H1 (cell line): ENCODE results near the gene BNC2.

Experiments
- BCL11A ChIP-seq, 2 experiments: IDR thresholded peaks; one replicate each; pipeline ENCODE4 v1.6.1; 2011; ENCODE audit warnings: low read depth in 2 of 2, low read length in 2 of 2, mild to moderate bottlenecking in 2 of 2
- EZH2 ChIP-seq: fragments of 200-600 bp; sonication (generic); IDR thresholded peaks from 2 replicates; pipeline ENCODE4 v1.7.1; 2012; ENCODE audit warnings: low read depth, mild to moderate bottlenecking, moderate library complexity, low read length, inconsistent platforms; ENCODE audit not compliant: severe bottlenecking
- HDAC2 ChIP-seq, 2 experiments: fragments of 300-600 bp in 1 of 2; sonication (generic) in 1 of 2; IDR thresholded peaks; 2 replicates each; pipeline ENCODE4 v1.6.1; 2011 to 2012; ENCODE audit warnings: low read depth in 2 of 2, low read length in 2 of 2, mild to moderate bottlenecking in 2 of 2, moderate library complexity in 2 of 2, borderline replicate concordance in 1 of 2, inconsistent platforms in 1 of 2
- NRF1 ChIP-seq: IDR thresholded peaks from 2 replicates; pipeline ENCODE4 v1.6.1; 2011; ENCODE audit warnings: mild to moderate bottlenecking, low read depth, low read length, improper control_type of control experiment
- POLR2A ChIP-seq, 2 experiments: IDR thresholded peaks; 1 replicate in 1 of 2; 2 replicates in 1 of 2; pipeline ENCODE4 v1.6.1; 2011; ENCODE audit warnings: low read depth in 2 of 2, low read length in 2 of 2, mild to moderate bottlenecking in 2 of 2; ENCODE audit errors: control extremely low read depth in 1 of 2
- POLR2AphosphoS5 ChIP-seq: IDR thresholded peaks from 2 replicates; pipeline ENCODE4 v1.6.1; 2011; ENCODE audit warnings: low read depth, low read length
- RFX5 ChIP-seq: IDR thresholded peaks from 2 replicates; pipeline ENCODE4 v1.6.1; 2011; ENCODE audit warnings: low read depth, low read length, improper control_type of control experiment, borderline replicate concordance
- SAP30 ChIP-seq: fragments of 300-600 bp; sonication (generic); IDR thresholded peaks from 2 replicates; pipeline ENCODE4 v1.7.1; 2012; ENCODE audit warnings: low read length, moderate library complexity, mild to moderate bottlenecking, inconsistent platforms; ENCODE audit not compliant: insufficient read depth, insufficient replicate concordance
- SP1 ChIP-seq: IDR thresholded peaks from 2 replicates; pipeline ENCODE4 v1.6.1; 2011; ENCODE audit warnings: low read depth, low read length
- TCF12 ChIP-seq: IDR thresholded peaks from 2 replicates; pipeline ENCODE4 v1.6.1; 2011; ENCODE audit warnings: low read depth, mild to moderate bottlenecking, low read length
- YY1 ChIP-seq: IDR thresholded peaks from 2 replicates; pipeline ENCODE4 v1.6.1; 2011; ENCODE audit warnings: low read depth, mild to moderate bottlenecking, low read length
- TF ChIP-seq, protein P1 (sequence below), 3 experiments: IDR thresholded peaks; 1 replicate in 2 of 3; 2 replicates in 1 of 3; pipeline versions ENCODE4 v1.5.1 to v1.6.1; 2011; ENCODE audit warnings: low read length in 3 of 3, mild to moderate bottlenecking in 3 of 3, inconsistent platforms in 2 of 3, low read depth in 1 of 3, moderate library complexity in 1 of 3; ENCODE audit not compliant: insufficient read depth in 1 of 3; ENCODE audit errors: control extremely low read depth in 1 of 3
- TF ChIP-seq, protein P2 (sequence below): IDR thresholded peaks from 2 replicates; pipeline ENCODE4 v1.6.1; 2012; ENCODE audit warnings: inconsistent platforms

DNA sequence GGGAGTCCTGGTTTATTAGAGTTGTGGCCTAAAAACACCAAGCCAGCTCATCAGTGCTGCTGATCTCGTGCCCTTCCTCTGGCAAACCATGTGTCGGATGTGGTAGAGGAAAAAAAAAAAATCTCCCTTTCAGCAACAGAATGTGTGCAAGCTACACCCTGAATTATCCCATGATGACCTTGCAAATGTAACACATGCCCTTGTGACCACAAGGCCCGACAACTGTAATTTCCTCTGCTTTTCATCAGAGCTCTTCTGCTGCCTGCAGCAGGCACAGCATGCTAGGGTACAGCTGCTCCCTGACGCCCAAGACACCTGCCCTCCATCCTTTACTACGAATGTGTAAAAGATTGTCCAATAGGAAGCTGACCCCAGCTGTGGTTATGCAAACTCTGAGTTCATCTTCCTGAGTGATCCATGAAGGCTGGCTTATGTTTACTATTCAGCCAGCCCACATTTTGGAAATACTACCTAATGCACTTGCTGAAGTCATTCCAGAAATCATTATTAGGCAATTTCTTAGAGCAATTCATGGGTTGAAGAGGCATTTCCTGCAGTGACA, 14.6 kb upstream of the BNC2 start:
- TF ChIP-seq, protein P1, sequence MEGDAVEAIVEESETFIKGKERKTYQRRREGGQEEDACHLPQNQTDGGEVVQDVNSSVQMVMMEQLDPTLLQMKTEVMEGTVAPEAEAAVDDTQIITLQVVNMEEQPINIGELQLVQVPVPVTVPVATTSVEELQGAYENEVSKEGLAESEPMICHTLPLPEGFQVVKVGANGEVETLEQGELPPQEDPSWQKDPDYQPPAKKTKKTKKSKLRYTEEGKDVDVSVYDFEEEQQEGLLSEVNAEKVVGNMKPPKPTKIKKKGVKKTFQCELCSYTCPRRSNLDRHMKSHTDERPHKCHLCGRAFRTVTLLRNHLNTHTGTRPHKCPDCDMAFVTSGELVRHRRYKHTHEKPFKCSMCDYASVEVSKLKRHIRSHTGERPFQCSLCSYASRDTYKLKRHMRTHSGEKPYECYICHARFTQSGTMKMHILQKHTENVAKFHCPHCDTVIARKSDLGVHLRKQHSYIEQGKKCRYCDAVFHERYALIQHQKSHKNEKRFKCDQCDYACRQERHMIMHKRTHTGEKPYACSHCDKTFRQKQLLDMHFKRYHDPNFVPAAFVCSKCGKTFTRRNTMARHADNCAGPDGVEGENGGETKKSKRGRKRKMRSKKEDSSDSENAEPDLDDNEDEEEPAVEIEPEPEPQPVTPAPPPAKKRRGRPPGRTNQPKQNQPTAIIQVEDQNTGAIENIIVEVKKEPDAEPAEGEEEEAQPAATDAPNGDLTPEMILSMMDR (IDR thresholded peaks at IDR 0.05; ENCODE audit: control extremely low read depth in 1 of 3, insufficient read depth in 1 of 3, low read depth in 1 of 3, low read length in 3 of 3): no peak
- TF ChIP-seq HDAC2 (IDR thresholded peaks at IDR 0.05; ENCODE audit: borderline replicate concordance in 1 of 2, low read depth in 2 of 2, low read length in 2 of 2): no peak
- no peak for TF ChIP-seq NRF1
- no peak for TF ChIP-seq POLR2A (IDR thresholded peaks at IDR 0.05; ENCODE audit: control extremely low read depth in 1 of 2, low read depth in 2 of 2, low read length in 2 of 2)
- TF ChIP-seq EZH2: no peak
- no peak for TF ChIP-seq RFX5
- TF ChIP-seq YY1: no peak
- TF ChIP-seq POLR2AphosphoS5: no peak
- TF ChIP-seq SP1: no peak
- TF ChIP-seq, protein P2, sequence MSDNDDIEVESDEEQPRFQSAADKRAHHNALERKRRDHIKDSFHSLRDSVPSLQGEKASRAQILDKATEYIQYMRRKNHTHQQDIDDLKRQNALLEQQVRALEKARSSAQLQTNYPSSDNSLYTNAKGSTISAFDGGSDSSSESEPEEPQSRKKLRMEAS: no peak
- no peak for TF ChIP-seq TCF12
- no peak for TF ChIP-seq SAP30
- TF ChIP-seq BCL11A (IDR thresholded peaks at IDR 0.05; ENCODE audit: low read depth in 2 of 2, low read length in 2 of 2): no peak
